Ishikawa (cell line): Measurements from ENCODE around the gene TIAM2.

Experiments used
- CEBPB ChIP-seq: IDR thresholded peaks from 2 replicates; pipeline ENCODE4 v1.6.1; 2012
- CREB1 ChIP-seq: IDR thresholded peaks from 2 replicates; pipeline ENCODE4 v1.6.1; 2012; ENCODE audit warnings: low read depth
- EGR1 ChIP-seq: IDR thresholded peaks from 2 replicates; pipeline ENCODE4 v1.6.1; 2012
- EP300 ChIP-seq: IDR thresholded peaks from 2 replicates; pipeline ENCODE4 v1.6.1; 2012; ENCODE audit warnings: borderline replicate concordance
- FOXM1 ChIP-seq: IDR thresholded peaks from 2 replicates; pipeline ENCODE4 v1.6.1; 2012; ENCODE audit warnings: low read depth, borderline replicate concordance
- NFIC ChIP-seq: IDR thresholded peaks from 2 replicates; pipeline ENCODE4 v1.6.1; 2012
- RAD21 ChIP-seq: IDR thresholded peaks from 2 replicates; pipeline ENCODE4 v1.6.1; 2012; ENCODE audit warnings: low read depth
- TAF1 ChIP-seq: IDR thresholded peaks from 2 replicates; pipeline ENCODE4 v1.6.1; 2012; ENCODE audit warnings: low read depth, mild to moderate bottlenecking
- TCF12 ChIP-seq: IDR thresholded peaks from 2 replicates; pipeline ENCODE4 v1.6.1; 2012; ENCODE audit warnings: low read depth
- TEAD4 ChIP-seq: IDR thresholded peaks from 2 replicates; pipeline ENCODE4 v1.6.1; 2012
- YY1 ChIP-seq: IDR thresholded peaks from 2 replicates; pipeline ENCODE4 v1.6.1; 2012; ENCODE audit warnings: low read depth
- ZBTB7A ChIP-seq: IDR thresholded peaks from 2 replicates; pipeline ENCODE4 v1.6.1; 2012; ENCODE audit warnings: low read depth
- TF ChIP-seq, protein P1 (sequence below): IDR thresholded peaks from 2 replicates; pipeline ENCODE4 v1.6.1; 2012
- TF ChIP-seq, protein P2 (sequence below): IDR thresholded peaks from 2 replicates; pipeline ENCODE4 v1.6.1; 2012; ENCODE audit warnings: low read depth, mild to moderate bottlenecking
- TF ChIP-seq, protein P3 (sequence below): IDR thresholded peaks from 2 replicates; pipeline ENCODE4 v1.6.1; 2012

TIAM2 gene

DNA sequence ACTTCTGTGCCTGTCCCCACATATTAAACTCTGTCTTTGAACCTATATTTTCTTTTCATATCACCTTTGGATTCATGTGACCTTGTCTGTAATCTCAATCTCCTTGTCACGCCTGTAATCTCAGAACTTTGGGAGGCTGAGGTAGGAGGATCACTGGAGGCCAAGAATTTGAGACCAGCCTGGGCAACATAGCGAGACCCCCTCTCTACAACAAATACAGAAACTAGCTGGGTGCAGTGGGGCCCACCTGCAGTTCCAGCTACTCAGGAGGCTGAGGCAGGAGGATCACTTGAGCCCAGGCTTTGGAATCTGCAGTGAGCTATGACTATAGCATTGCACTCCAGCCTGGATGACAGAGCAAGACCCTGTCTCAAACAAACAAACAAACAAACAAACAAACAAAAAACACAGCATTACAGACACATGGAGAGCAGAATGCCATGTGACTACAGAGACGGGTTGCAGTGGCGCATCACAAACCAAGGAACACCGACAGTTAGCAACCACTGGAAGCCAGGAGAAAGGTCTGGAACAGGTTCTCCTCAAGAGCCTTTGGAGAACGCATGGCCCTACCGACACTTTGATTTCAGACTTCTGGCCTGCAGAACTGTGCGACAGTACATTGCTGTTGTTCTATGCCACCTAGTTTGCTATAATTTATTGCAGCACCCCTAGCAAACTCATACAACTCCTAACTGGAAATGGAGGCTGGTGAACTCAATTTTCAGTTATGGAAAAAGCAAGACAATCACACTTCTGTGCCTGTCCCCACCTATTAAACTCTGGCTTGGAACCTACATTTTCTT, 14.6 kb upstream of the TIAM2 start:
- no peak for TF ChIP-seq NFIC
- TF ChIP-seq, protein P1, sequence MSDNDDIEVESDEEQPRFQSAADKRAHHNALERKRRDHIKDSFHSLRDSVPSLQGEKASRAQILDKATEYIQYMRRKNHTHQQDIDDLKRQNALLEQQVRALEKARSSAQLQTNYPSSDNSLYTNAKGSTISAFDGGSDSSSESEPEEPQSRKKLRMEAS = no peak
- no peak for TF ChIP-seq CEBPB
- no peak for TF ChIP-seq YY1
- no peak for TF ChIP-seq CREB1
- TF ChIP-seq EP300 = no peak
- TF ChIP-seq TAF1 = no peak
- no peak for TF ChIP-seq ZBTB7A
- no peak for TF ChIP-seq EGR1
- TF ChIP-seq, protein P2, sequence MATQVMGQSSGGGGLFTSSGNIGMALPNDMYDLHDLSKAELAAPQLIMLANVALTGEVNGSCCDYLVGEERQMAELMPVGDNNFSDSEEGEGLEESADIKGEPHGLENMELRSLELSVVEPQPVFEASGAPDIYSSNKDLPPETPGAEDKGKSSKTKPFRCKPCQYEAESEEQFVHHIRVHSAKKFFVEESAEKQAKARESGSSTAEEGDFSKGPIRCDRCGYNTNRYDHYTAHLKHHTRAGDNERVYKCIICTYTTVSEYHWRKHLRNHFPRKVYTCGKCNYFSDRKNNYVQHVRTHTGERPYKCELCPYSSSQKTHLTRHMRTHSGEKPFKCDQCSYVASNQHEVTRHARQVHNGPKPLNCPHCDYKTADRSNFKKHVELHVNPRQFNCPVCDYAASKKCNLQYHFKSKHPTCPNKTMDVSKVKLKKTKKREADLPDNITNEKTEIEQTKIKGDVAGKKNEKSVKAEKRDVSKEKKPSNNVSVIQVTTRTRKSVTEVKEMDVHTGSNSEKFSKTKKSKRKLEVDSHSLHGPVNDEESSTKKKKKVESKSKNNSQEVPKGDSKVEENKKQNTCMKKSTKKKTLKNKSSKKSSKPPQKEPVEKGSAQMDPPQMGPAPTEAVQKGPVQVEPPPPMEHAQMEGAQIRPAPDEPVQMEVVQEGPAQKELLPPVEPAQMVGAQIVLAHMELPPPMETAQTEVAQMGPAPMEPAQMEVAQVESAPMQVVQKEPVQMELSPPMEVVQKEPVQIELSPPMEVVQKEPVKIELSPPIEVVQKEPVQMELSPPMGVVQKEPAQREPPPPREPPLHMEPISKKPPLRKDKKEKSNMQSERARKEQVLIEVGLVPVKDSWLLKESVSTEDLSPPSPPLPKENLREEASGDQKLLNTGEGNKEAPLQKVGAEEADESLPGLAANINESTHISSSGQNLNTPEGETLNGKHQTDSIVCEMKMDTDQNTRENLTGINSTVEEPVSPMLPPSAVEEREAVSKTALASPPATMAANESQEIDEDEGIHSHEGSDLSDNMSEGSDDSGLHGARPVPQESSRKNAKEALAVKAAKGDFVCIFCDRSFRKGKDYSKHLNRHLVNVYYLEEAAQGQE = no peak
- no peak for TF ChIP-seq TEAD4
- TF ChIP-seq, protein P3, sequence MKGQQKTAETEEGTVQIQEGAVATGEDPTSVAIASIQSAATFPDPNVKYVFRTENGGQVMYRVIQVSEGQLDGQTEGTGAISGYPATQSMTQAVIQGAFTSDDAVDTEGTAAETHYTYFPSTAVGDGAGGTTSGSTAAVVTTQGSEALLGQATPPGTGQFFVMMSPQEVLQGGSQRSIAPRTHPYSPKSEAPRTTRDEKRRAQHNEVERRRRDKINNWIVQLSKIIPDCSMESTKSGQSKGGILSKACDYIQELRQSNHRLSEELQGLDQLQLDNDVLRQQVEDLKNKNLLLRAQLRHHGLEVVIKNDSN = no peak
- TF ChIP-seq TCF12 = no peak
- no peak for TF ChIP-seq RAD21
- no peak for TF ChIP-seq FOXM1

DNA sequence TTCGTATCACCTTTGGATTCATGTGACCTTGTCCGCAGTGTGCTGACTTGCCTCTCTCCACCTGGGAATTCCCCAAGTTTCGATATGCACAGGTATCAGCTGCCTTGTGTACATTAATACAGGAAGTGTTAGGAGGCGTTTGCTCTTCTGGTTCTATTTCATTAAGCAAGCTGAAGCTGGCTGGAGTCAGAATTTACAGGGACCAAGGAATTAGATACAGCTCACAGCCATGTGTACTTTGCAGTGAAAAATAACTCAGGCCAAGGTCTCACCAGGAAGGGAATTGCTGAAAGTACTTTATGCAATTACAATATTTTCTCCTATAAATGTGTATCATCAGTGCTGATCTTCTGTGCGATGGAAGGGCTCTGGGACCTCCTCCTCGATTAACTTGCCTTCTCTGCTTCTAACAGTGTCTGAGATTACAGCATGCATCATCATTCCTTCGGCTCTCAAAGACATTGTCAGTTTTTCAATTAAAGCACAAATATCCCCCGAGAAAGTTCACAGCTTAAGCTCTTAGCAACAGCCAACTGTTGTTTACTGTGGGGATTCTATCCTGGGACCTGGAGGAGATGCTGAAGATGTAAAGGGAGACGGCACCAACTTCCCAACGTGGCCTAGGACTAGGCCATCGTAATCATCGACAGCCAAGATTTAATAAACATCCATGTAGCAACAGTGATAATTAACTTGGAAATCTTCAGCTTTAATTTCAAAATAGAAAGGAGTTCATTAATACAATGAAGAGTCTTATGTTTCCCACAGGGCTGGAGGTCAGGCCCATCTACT, 13.8 kb upstream of the TIAM2 start:
- TF ChIP-seq TCF12 (no peak), TAF1 (no peak), ZBTB7A (no peak), NFIC (no peak), RAD21 (no peak), TEAD4 (no peak), YY1 (no peak), EGR1 (no peak), CEBPB (no peak), EP300 (no peak), CREB1 (no peak)
- TF ChIP-seq, protein P1 = no peak
- TF ChIP-seq, protein P3 = no peak
- TF ChIP-seq, protein P2 = no peak

DNA sequence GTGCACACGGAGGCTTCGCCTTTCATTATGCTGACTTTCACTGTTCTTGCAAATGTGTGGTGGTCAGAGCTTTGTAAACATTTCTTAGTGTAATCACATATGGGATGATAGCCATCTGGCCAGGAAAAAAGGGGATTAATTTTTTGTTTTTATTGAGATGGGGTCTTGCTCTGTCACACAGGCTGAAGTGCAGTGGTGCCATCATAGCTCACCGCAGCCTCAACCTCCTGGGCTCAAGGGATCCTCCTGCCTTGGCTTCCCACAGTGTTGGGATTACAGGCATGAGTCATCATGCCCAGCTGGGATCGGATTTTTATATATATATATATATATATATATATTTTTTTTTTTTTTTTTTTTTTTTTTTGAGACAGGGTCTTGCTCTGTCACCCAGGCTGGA, 11.0 kb upstream of the TIAM2 start:
- TF ChIP-seq, protein P1 = no peak
- TF ChIP-seq YY1 (no peak), TCF12 (no peak), CEBPB (no peak), CREB1 (no peak), ZBTB7A (no peak), EP300 (no peak), RAD21 (no peak), NFIC (no peak)
- TF ChIP-seq, protein P3 = no peak

DNA sequence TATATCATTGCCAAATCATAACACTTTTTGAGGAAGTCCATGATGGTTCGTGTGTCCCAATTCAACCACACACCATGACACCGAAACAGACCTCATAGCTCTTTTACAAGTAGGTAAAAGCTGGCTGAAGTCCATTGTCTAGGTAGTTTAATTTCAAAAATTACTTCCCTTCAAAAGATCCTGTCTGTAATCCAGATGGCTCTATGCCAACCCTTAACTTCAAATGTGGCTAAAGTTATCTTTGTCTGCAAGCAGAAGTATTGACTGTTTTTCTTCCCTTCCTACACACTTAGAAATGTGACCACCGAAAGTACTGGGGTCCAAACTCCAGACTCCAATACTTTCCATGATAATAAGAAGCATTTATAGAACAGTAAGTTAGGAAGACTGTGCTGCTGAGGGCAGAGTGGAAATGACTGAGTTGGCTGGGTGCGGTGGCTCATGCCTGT, 8.3 kb upstream of the TIAM2 start:
- TF ChIP-seq YY1 (no peak), NFIC (peak; percentile 56; the same call in 1 of the 2 replicates)

DNA sequence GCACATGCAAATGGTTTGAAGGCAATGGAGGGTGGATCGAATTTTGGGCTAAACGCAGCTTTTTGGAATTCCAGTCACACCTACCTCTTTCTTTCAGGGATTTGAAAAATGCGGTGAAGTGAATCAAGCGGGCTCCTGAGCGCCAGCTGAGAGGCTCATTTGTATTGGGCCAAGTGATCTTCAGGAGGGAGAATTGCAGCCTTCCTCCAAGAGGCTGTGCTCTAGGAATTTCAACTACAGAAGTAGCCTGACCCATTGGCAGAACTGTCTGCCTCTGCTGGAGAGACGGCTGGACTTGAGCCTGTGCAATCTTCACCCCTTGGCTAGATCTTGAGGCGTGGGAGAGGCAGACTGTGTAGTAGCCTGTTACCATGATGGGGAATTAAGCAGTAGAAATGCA, 5.7 kb upstream of the TIAM2 start:
- TF ChIP-seq FOXM1 (peak; percentile 64; the same call in 1 of the 2 replicates), CREB1 (no peak), TEAD4 (peak; percentile 38; the same call in 1 of the 2 replicates)
- TF ChIP-seq, protein P1 = peak; percentile 70
